GM12892 (cell line): ENCODE data around the gene ZNF717.

ENCODE experiments used
- POLR2A ChIP-seq: IDR thresholded peaks from 2 replicates; pipeline ENCODE4 v1.6.1; 2011; ENCODE audit warnings: low read depth, low read length, control low read depth
- POLR2AphosphoS5 ChIP-seq: IDR thresholded peaks from 2 replicates; pipeline ENCODE4 v1.6.1; 2011; ENCODE audit warnings: low read depth, low read length, control low read depth
- TAF1 ChIP-seq: IDR thresholded peaks from 2 replicates; pipeline ENCODE4 v1.6.1; 2011; ENCODE audit warnings: low read depth, mild to moderate bottlenecking, control low read depth, low read length, borderline replicate concordance

DNA sequence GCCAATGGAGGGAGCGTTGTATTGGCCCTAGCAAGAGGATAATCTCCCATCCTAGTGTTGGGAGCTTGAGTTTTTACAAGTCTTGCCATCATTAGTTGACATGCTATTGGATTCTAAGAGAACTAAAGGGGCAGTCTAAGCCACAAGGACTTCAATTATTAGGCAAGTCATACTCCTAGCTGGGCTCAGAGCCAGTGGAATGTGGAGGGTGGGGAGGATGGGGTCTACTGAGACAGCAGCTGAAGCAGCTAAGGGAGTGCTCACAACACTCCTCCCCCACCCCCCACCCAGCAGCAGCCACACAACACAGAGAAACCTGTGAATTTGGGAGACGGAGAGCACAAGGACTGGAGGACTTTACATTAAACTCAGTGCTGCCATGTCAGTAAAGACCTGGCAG lies 93.3 kb downstream of the ZNF717 start:
- TF ChIP-seq POLR2AphosphoS5: no peak
- no peak for TF ChIP-seq POLR2A
- no peak for TF ChIP-seq TAF1
